K562 (cell line): ENCODE results near the gene CISD2. TPM values are rescaled to one million over a fixed set of nuclear protein-coding genes. Genes with fewer than 3 reads are reported as not detected.

ENCODE experiments used
- CCAR2 ChIP-seq: fragments of 200-400 bp; formaldehyde crosslinking; IDR thresholded peaks from 2 replicates; pipeline ENCODE4 v1.6.1; 2017; ENCODE audit warnings: mild to moderate bottlenecking, low read depth, low read length
- DPF2 ChIP-seq: fragments of 450-650 bp; IDR thresholded peaks from 2 replicates; pipeline ENCODE4 v1.6.1; 2016
- GABPA ChIP-seq: fragments of 200-800 bp; sonication (Bioruptor generic); conservative IDR thresholded peaks from 2 replicates; pipeline ENCODE4 v1.6.1; 2016; ENCODE audit warnings: low read depth, missing genetic modification characterization, missing compliant biosample characterization
- HDAC1 ChIP-seq, 2 experiments: fragments of 450-650 bp; IDR thresholded peaks; 2 replicates each; pipeline ENCODE4 v1.6.1; 2016 to 2017; ENCODE audit warnings: inconsistent platforms in 1 of 2, mild to moderate bottlenecking in 1 of 2, moderate library complexity in 1 of 2
- L3MBTL2 ChIP-seq: fragments of 450-650 bp; IDR thresholded peaks from 2 replicates; pipeline ENCODE4 v1.6.1; 2016; ENCODE audit warnings: mild to moderate bottlenecking, moderate library complexity
- MEIS2 ChIP-seq: fragments of 450-650 bp; IDR thresholded peaks from 2 replicates; pipeline ENCODE4 v1.6.1; 2014; ENCODE audit warnings: mild to moderate bottlenecking; ENCODE audit not compliant: partially characterized antibody
- MGA ChIP-seq: fragments of 450-650 bp; IDR thresholded peaks from 2 replicates; pipeline ENCODE4 v1.6.1; 2016; ENCODE audit warnings: mild to moderate bottlenecking, moderate library complexity
- MNT ChIP-seq, 2 experiments: fragments of 450-650 bp; conservative IDR thresholded peaks; 2 replicates each; pipeline ENCODE4 v1.6.1; 2017; ENCODE audit warnings: mild to moderate bottlenecking in 2 of 2, moderate library complexity in 2 of 2
- NCOA2 ChIP-seq, 2 experiments: fragments of 450-650 bp; IDR thresholded peaks; 2 replicates each; pipeline ENCODE4 v1.6.1; 2018; ENCODE audit warnings: mild to moderate bottlenecking in 2 of 2, moderate library complexity in 1 of 2; ENCODE audit not compliant: partially characterized antibody in 2 of 2
- PBX2 ChIP-seq, 2 experiments: IDR thresholded peaks in 1 of 2; conservative IDR thresholded peaks in 1 of 2; 2 replicates each; pipeline ENCODE4 v1.6.1; 2016; ENCODE audit warnings: low read depth in 2 of 2, mild to moderate bottlenecking in 1 of 2, missing compliant biosample characterization in 1 of 2, missing genetic modification characterization in 1 of 2, moderate library complexity in 1 of 2
- SMARCC2 ChIP-seq: fragments of 450-650 bp; IDR thresholded peaks from 2 replicates; pipeline ENCODE4 v1.6.1; 2017; ENCODE audit warnings: antibody characterized with exemption, moderate library complexity, mild to moderate bottlenecking, low read depth
- SMARCE1 ChIP-seq: fragments of 450-650 bp; IDR thresholded peaks from 2 replicates; pipeline ENCODE4 v1.7.1; 2016; ENCODE audit warnings: mild to moderate bottlenecking
- ZNF316 ChIP-seq: fragments of 450-650 bp; IDR thresholded peaks from 2 replicates; pipeline ENCODE4 v1.6.1; 2016
- polyA plus RNA-seq, 8 experiments: library from polyadenylated mRNA; depleted of rRNA in 4 of 8; stranded (reverse) in 5 of 8; unstranded in 3 of 8; fragments of >200 nt; fragmentation: Nextera tagmentation in 2 of 8; fragmentation: Illumina TruSeq in 1 of 8; extraction: Ambion mirVana in 2 of 8; extraction: Trizol in 1 of 8; gene quantifications; 2 replicates each; pipeline versions ENCODE4 v1.2.1 to v1.2.3, GENCODE V29; 2011 to 2014; ENCODE audit warnings: inconsistent platforms in 1 of 8, missing spikeins in 1 of 8
- total RNA-seq, 7 experiments: library from RNA; depleted of rRNA in 6 of 7; stranded (reverse); fragments of >200 nt in 6 of 7; fragmentation: Illumina TruSeq in 2 of 7; extraction: Trizol in 2 of 7; gene quantifications; 2 replicates each; pipeline versions ENCODE4 v1.2.1 to v1.2.3, GENCODE V29; 2011 to 2021; ENCODE audit warnings: low replicate concordance in 1 of 7

Gene CISD2
- total and polyA plus RNA-seq, 9 of the 15 experiments (the other 6 are each of a cell fraction or from before 2014, with no cell fraction given), result 37.8 to 91.4 (median 59.8) TPM

- TF ChIP-seq MNT (conservative IDR thresholded peaks at IDR 0.05), result peak; percentile 74 to 85
- TF ChIP-seq L3MBTL2, result peak; percentile 66
- peak; percentile 77 for TF ChIP-seq DPF2
- TF ChIP-seq MEIS2, result peak; percentile 68
- TF ChIP-seq SMARCC2, result peak; percentile 67
- TF ChIP-seq HDAC1 (IDR thresholded peaks at IDR 0.05), result peak in 1 of 2 experiments; percentile 41; a peak in 1 of 4 replicates
- TF ChIP-seq PBX2 (CRISPR knock-in tag; IDR thresholded peaks at IDR 0.05; ENCODE audit: low read depth), result no peak
- peak; percentile 59 for TF ChIP-seq PBX2 (tag; conservative IDR thresholded peaks at IDR 0.05; ENCODE audit: low read depth)
- TF ChIP-seq GABPA (tag), result no peak
- TF ChIP-seq NCOA2 (IDR thresholded peaks at IDR 0.05; ENCODE audit: partially characterized antibody in 2 of 2), result peak in 1 of 2 experiments; percentile 23
- TF ChIP-seq SMARCE1, result peak; percentile 56
- peak; percentile 55 for TF ChIP-seq MGA
- peak; percentile 100 for TF ChIP-seq ZNF316
- TF ChIP-seq CCAR2, result no peak
These were observed 3.0 kb downstream of the CISD2 start (continued) for GRCh38 chr4:102871772-102872171.
